MM.1S (cell line): ENCODE results near the gene TMEM200A.

Source experiments
- EZH2 ChIP-seq: fragments of 300-600 bp; sonication (generic); optimal IDR thresholded peaks from 2 replicates; pipeline ENCODE3; 2017; ENCODE audit warnings: low read depth, mild to moderate bottlenecking, antibody characterized with exemption, low read length, mixed read lengths
- TF ChIP-seq, protein P1 (sequence below): fragments of 300-600 bp; sonication (generic); IDR thresholded peaks from 2 replicates; pipeline ENCODE4 v1.5.1; 2016; ENCODE audit warnings: antibody characterized with exemption, low read length, mixed read lengths

DNA sequence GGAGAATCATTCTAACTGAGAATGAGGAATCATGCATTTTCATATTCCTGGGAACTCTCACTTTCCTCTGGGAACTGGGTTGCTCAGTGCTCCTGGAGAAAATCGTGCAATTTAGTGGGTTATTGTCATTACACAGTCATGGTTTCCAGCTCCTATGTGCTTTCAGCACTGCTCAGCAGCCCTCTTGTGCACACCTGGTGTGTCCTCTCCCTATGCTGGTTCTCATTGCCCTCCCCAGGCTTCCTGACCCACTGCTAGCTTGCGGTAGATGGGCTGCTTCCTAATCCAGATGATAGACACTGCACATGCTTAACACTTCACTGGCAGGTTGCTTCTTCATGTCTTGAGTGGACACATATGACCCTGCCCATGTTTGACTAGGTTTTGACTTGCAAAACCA is 39.7 kb downstream of the TMEM200A start:
- TF ChIP-seq, protein P1, sequence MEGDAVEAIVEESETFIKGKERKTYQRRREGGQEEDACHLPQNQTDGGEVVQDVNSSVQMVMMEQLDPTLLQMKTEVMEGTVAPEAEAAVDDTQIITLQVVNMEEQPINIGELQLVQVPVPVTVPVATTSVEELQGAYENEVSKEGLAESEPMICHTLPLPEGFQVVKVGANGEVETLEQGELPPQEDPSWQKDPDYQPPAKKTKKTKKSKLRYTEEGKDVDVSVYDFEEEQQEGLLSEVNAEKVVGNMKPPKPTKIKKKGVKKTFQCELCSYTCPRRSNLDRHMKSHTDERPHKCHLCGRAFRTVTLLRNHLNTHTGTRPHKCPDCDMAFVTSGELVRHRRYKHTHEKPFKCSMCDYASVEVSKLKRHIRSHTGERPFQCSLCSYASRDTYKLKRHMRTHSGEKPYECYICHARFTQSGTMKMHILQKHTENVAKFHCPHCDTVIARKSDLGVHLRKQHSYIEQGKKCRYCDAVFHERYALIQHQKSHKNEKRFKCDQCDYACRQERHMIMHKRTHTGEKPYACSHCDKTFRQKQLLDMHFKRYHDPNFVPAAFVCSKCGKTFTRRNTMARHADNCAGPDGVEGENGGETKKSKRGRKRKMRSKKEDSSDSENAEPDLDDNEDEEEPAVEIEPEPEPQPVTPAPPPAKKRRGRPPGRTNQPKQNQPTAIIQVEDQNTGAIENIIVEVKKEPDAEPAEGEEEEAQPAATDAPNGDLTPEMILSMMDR: no peak
- no peak for TF ChIP-seq EZH2
